Neural cell (in vitro differentiated cells): Measurements from ENCODE around the gene C19orf44. TPM values are rescaled to one million over a fixed set of nuclear protein-coding genes. Genes with fewer than 3 reads are reported as not detected.

Source experiments
- H2AFZ ChIP-seq: fragments of 200-600, 300-800 bp; sonication (generic), shearing (Covaris generic); 2 replicates; pipeline ENCODE4 v1.6.0; 2014; ENCODE audit warnings: low read depth, mild to moderate bottlenecking, antibody characterized with exemption, low read length, moderate library complexity
- H3F3A ChIP-seq: fragments of 200-600 bp; shearing (Covaris generic); 2 replicates; pipeline ENCODE4 v1.6.1; 2016; ENCODE audit warnings: mild to moderate bottlenecking, moderate library complexity, mixed read lengths, antibody characterized with exemption, low read length; ENCODE audit not compliant: insufficient read depth, poor library complexity, severe bottlenecking
- H3K27ac ChIP-seq: fragments of 200-600, 300-800 bp; sonication (generic), shearing (Covaris generic); 2 replicates; pipeline ENCODE4 v1.5.1; 2014; ENCODE audit warnings: mild to moderate bottlenecking, low read length, moderate library complexity
- H3K27me3 ChIP-seq: fragments of 300-800, 200-600 bp; sonication (generic), shearing (Covaris generic); 2 replicates; pipeline ENCODE4 v1.6.0; 2014; ENCODE audit warnings: mild to moderate bottlenecking, low read depth, low read length, moderate library complexity; ENCODE audit not compliant: insufficient read depth
- H3K36me3 ChIP-seq: fragments of 300-800, 200-600 bp; sonication (generic), shearing (Covaris generic); 2 replicates; pipeline ENCODE4 v1.5.1; 2014; ENCODE audit warnings: mild to moderate bottlenecking, antibody characterized with exemption, low read length, moderate library complexity; ENCODE audit not compliant: insufficient read depth
- H3K4me2 ChIP-seq: fragments of 300-800, 200-600 bp; sonication (generic), shearing (Covaris generic); 2 replicates; pipeline ENCODE4 v1.6.0; 2014; ENCODE audit warnings: mild to moderate bottlenecking, low read length
- H3K4me3 ChIP-seq: fragments of 300-800, 200-600 bp; sonication (generic), shearing (Covaris generic); 2 replicates; pipeline ENCODE4 v1.5.1; 2014; ENCODE audit warnings: mild to moderate bottlenecking, low read length, moderate library complexity
- H3K79me2 ChIP-seq: fragments of 200-600 bp; shearing (Covaris generic); replicated peaks from 2 replicates; pipeline ENCODE4 v1.6.0; 2014; ENCODE audit warnings: mild to moderate bottlenecking, low read length, moderate library complexity; ENCODE audit not compliant: insufficient read depth
- H3K9ac ChIP-seq: fragments of 300-800, 200-600 bp; sonication (generic), shearing (Covaris generic); 2 replicates; pipeline ENCODE4 v1.6.1; 2016; ENCODE audit warnings: mild to moderate bottlenecking, low read length, mixed read lengths
- H3K9me2 ChIP-seq: fragments of 200-600 bp; shearing (Covaris generic); 2 replicates; pipeline ENCODE4 v1.6.1; 2016; ENCODE audit warnings: mild to moderate bottlenecking, low read length, mixed read lengths; ENCODE audit not compliant: insufficient read depth
- H3K9me3 ChIP-seq: fragments of 200-600, 300-800 bp; sonication (generic), shearing (Covaris generic); 2 replicates; pipeline ENCODE4 v1.6.1; 2016; ENCODE audit warnings: mild to moderate bottlenecking, mixed run types, low read length, moderate library complexity, mixed read lengths
- H4K20me1 ChIP-seq: fragments of 200-600 bp; shearing (Covaris generic); 2 replicates; pipeline ENCODE4 v1.6.1; 2016; ENCODE audit warnings: mild to moderate bottlenecking, mixed run types; ENCODE audit not compliant: insufficient read depth
- CTCF ChIP-seq: fragments of 450-650 bp; IDR thresholded peaks from 2 replicates; pipeline ENCODE4 v1.5.1; 2014; ENCODE audit warnings: antibody characterized with exemption, mild to moderate bottlenecking, moderate library complexity; ENCODE audit not compliant: poor library complexity, severe bottlenecking
- EP300 ChIP-seq: fragments of 450-650 bp; conservative IDR thresholded peaks from 2 replicates; pipeline ENCODE4 v1.6.1; 2014; ENCODE audit warnings: antibody characterized with exemption, mild to moderate bottlenecking, moderate library complexity; ENCODE audit not compliant: poor library complexity, severe bottlenecking
- EZH2 ChIP-seq: fragments of 200-600, 300-800 bp; shearing (Covaris generic), sonication (generic); IDR thresholded peaks from 2 replicates; pipeline ENCODE4 v1.6.1; 2014; ENCODE audit warnings: antibody characterized with exemption, low read length, borderline replicate concordance, mild to moderate bottlenecking; ENCODE audit not compliant: insufficient read depth, poor library complexity, severe bottlenecking
- MXI1 ChIP-seq: fragments of 450-650 bp; conservative IDR thresholded peaks from 2 replicates; pipeline ENCODE4 v1.6.1; 2014; ENCODE audit warnings: antibody characterized with exemption, mild to moderate bottlenecking; ENCODE audit not compliant: poor library complexity, severe bottlenecking
- POLR2AphosphoS5 ChIP-seq: IDR thresholded peaks from 2 replicates; pipeline ENCODE4 v1.6.1; 2012
- RAD21 ChIP-seq: fragments of 450-650 bp; conservative IDR thresholded peaks from 2 replicates; pipeline ENCODE4 v1.6.1; 2014; ENCODE audit warnings: antibody characterized with exemption, mild to moderate bottlenecking, moderate library complexity
- REST ChIP-seq: IDR thresholded peaks from 2 replicates; pipeline ENCODE4 v1.6.1; 2012; ENCODE audit warnings: borderline replicate concordance
- SMC3 ChIP-seq: fragments of 450-650 bp; conservative IDR thresholded peaks from 2 replicates; pipeline ENCODE4 v1.6.1; 2014; ENCODE audit warnings: antibody characterized with exemption, mild to moderate bottlenecking, moderate library complexity; ENCODE audit not compliant: poor library complexity
- TAF1 ChIP-seq: IDR thresholded peaks from 2 replicates; pipeline ENCODE4 v1.6.1; 2012; ENCODE audit warnings: low read depth
- polyA plus RNA-seq: library from polyadenylated mRNA; depleted of rRNA; stranded (reverse); fragments of >200 nt; gene quantifications from 2 replicates; pipeline ENCODE4 v1.2.3, GENCODE V29; 2014

C19orf44 gene
- polyA plus RNA-seq, 1 donor from 2014 or later: 9.9 TPM

GRCh38 chr19:16532440-16533234, 36.4 kb downstream of the C19orf44 start:
- Histone ChIP-seq H3K4me3 (no peak overlapping the region), H3K9ac (no peak overlapping the region), H2AFZ (no peak overlapping the region), H4K20me1 (peaks cover 2% of the 10 kb centered on the region), H3K9me3 (no peaks in the 10 kb centered on the region), H3K27ac (no peak overlapping the region), H3K27me3 (no peaks in the 10 kb centered on the region), H3K9me2 (no peaks in the 10 kb centered on the region), H3K4me2 (no peak overlapping the region), H3F3A (no peaks in the 10 kb centered on the region), H3K36me3 (no peaks in the 10 kb centered on the region), H3K79me2 (peaks cover 3% of the 10 kb centered on the region)
- TF ChIP-seq RAD21: no peak
- TF ChIP-seq SMC3: no peak
- no peak for TF ChIP-seq POLR2AphosphoS5
- no peak for TF ChIP-seq REST
- TF ChIP-seq MXI1: no peak
- no peak for TF ChIP-seq TAF1
- no peak for TF ChIP-seq EP300
- no peak for TF ChIP-seq CTCF
- no peak for TF ChIP-seq EZH2

- no peak overlapping the region for H3K9ac ChIP-seq
Measured at GRCh38 chr19:16535381-16535780, 39.2 kb downstream of the C19orf44 start.

More at GRCh38 chr19:16535381-16535780, 39.2 kb downstream of the C19orf44 start:
- Histone ChIP-seq H3K9me2 (no peaks in the 10 kb centered on the region), H3K27ac (no peak overlapping the region), H3F3A (no peaks in the 10 kb centered on the region), H2AFZ (no peak overlapping the region), H3K9me3 (no peaks in the 10 kb centered on the region), H3K4me2 (no peak overlapping the region), H4K20me1 (peaks cover 2% of the 10 kb centered on the region), H3K36me3 (no peaks in the 10 kb centered on the region), H3K79me2 (peaks cover 14% of the 10 kb centered on the region), H3K4me3 (no peak overlapping the region), H3K27me3 (no peaks in the 10 kb centered on the region)
- TF ChIP-seq REST (no peak), EZH2 (no peak), SMC3 (no peak), RAD21 (no peak), MXI1 (no peak), TAF1 (no peak), POLR2AphosphoS5 (no peak), CTCF (no peak), EP300 (no peak)
